ENCODE data around the gene CCDC136. TPM values are rescaled to one million over a fixed set of nuclear protein-coding genes. Genes with fewer than 3 reads are reported as not detected.

The CCDC136 gene
- polyA plus RNA-seq, 1 of the 3 experiments (the other 2 are of a cell fraction): 48.4 TPM

GRCh38 chr7:128812514-128813168, 20.9 kb downstream of the CCDC136 start:
- no peaks in the 10 kb centered on the region for H3F3A ChIP-seq (replicated peaks; ENCODE audit: insufficient read depth)
- POLR2A ChIA-PET: interaction anchor here (0.8 to 1.1 kb wide), 3 partner anchors 11 to 55 kb away, joined by 3 to 5 read pairs (median 4); no protein-coding TSS in a partner anchor
- whole genome bisulfite sequencing (ENCODE audit: low lambda C conversion rate): 92% methylated on average over 11 of the region's 11 CpGs
- no peaks in the 10 kb centered on the region for H4K20me1 ChIP-seq (ENCODE audit: insufficient read depth)
- H3K27ac ChIP-seq (ENCODE audit: low read depth in 2 of 2, low read length in 1 of 2): no peak overlapping the region
- DNase-seq: no peak
- H3K9ac ChIP-seq: no peak overlapping the region
- H2AFZ ChIP-seq (ENCODE audit: low read depth): no peak overlapping the region
- H3K79me2 ChIP-seq (ENCODE audit: insufficient read depth): no peaks in the 10 kb centered on the region
- no peaks in the 10 kb centered on the region for H3K27me3 ChIP-seq (ENCODE audit: insufficient read depth)
- no peak for TF ChIP-seq IRF3 (IDR thresholded peaks at IDR 0.05; ENCODE audit: low read depth, low read length)
- no peak for TF ChIP-seq REST (IDR thresholded peaks at IDR 0.05; ENCODE audit: low read depth, low read length)
- TF ChIP-seq RXRA (IDR thresholded peaks at IDR 0.05; ENCODE audit: borderline replicate concordance, low read depth): no peak
- no peak for TF ChIP-seq FOSL2 (IDR thresholded peaks at IDR 0.05; ENCODE audit: borderline replicate concordance, low read depth)
- TF ChIP-seq POLR2AphosphoS5 (IDR thresholded peaks at IDR 0.05; ENCODE audit: low read depth, low read length): no peak
- no peak for TF ChIP-seq YY1 (IDR thresholded peaks at IDR 0.05; ENCODE audit: low read depth)
- TF ChIP-seq RAD21 (IDR thresholded peaks at IDR 0.05; ENCODE audit: low read length): no peak
- H3K4me3 ChIP-seq (ENCODE audit: low read depth in 2 of 2, low read length in 1 of 2): no peak overlapping the region
- H3K4me2 ChIP-seq: no peak overlapping the region
- H3K4me1 ChIP-seq (ENCODE audit: control insufficient read depth in 1 of 2, insufficient read depth in 2 of 2, low read depth in 1 of 2, low read length in 1 of 2): peaks cover 8 to 13% of the 10 kb centered on the region in 2 experiments; a peak in 2 of 4 replicates
- no peaks in the 10 kb centered on the region for H3K9me2 ChIP-seq
- H3K36me3 ChIP-seq (replicated peaks in 1 of 2; ENCODE audit: control insufficient read depth in 1 of 2, insufficient read depth in 2 of 2, low read length in 1 of 2): peaks cover 17 to 18% of the 10 kb centered on the region in 2 experiments
- CTCF ChIA-PET: interaction anchor here (1.3 kb wide), 1 partner anchor 11 kb away, joined by 3 read pairs; no protein-coding TSS in a partner anchor
- H3K9me3 ChIP-seq: no peaks in the 10 kb centered on the region

GRCh38 chr7:128814499-128814898, 22.7 kb downstream of the CCDC136 start:
- H3K27me3 ChIP-seq (ENCODE audit: insufficient read depth): no peaks in the 10 kb centered on the region
- peaks cover 13 to 19% of the 10 kb centered on the region in 2 experiments; a peak in 2 of 4 replicates for H3K4me1 ChIP-seq (ENCODE audit: control insufficient read depth in 1 of 2, insufficient read depth in 2 of 2, low read depth in 1 of 2, low read length in 1 of 2)
- no peak overlapping the region for H2AFZ ChIP-seq (ENCODE audit: low read depth)
- DNase-seq: no peak
- no peak overlapping the region for H3K27ac ChIP-seq (ENCODE audit: low read depth in 2 of 2, low read length in 1 of 2)
- ChIA-PET POLR2A (interaction anchor here (0.6 to 2.0 kb wide), 3 partner anchors 9 to 17 kb away, joined by 3 to 4 read pairs (median 4); no protein-coding TSS in a partner anchor), CTCF (interaction anchor here (0.9 to 1.4 kb wide), 7 partner anchors 10 to 388 kb away, joined by 3 to 5 read pairs (median 3); no protein-coding TSS in a partner anchor)
- no peaks in the 10 kb centered on the region for H3K9me3 ChIP-seq
- H3K79me2 ChIP-seq (ENCODE audit: insufficient read depth): no peaks in the 10 kb centered on the region
- no peaks in the 10 kb centered on the region for H3K9me2 ChIP-seq
- H3F3A ChIP-seq (replicated peaks; ENCODE audit: insufficient read depth): no peaks in the 10 kb centered on the region
- no peak overlapping the region for H3K4me2 ChIP-seq
- WGBS (ENCODE audit: low lambda C conversion rate): 85% methylated on average over 6 of the region's 6 CpGs
- no peak for TF ChIP-seq REST (IDR thresholded peaks at IDR 0.05; ENCODE audit: low read depth, low read length)
- TF ChIP-seq YY1 (IDR thresholded peaks at IDR 0.05; ENCODE audit: low read depth): no peak
- TF ChIP-seq MAX (IDR thresholded peaks at IDR 0.05; ENCODE audit: low read depth): no peak
- TF ChIP-seq FOXJ3 (CRISPR knock-in tag; IDR thresholded peaks at IDR 0.05): no peak
- TF ChIP-seq FOSL2 (IDR thresholded peaks at IDR 0.05; ENCODE audit: borderline replicate concordance, low read depth): no peak
- no peak for TF ChIP-seq POLR2AphosphoS5 (IDR thresholded peaks at IDR 0.05; ENCODE audit: low read depth, low read length)
- TF ChIP-seq TCF12 (IDR thresholded peaks at IDR 0.05): no peak
- TF ChIP-seq CHD2 (IDR thresholded peaks at IDR 0.05; ENCODE audit: low read length, partially characterized antibody): no peak
- TF ChIP-seq PBX3 (IDR thresholded peaks at IDR 0.05): no peak
- no peak overlapping the region for H3K4me3 ChIP-seq (ENCODE audit: low read depth in 2 of 2, low read length in 1 of 2)
- H3K9ac ChIP-seq: no peak overlapping the region
- H4K20me1 ChIP-seq (ENCODE audit: insufficient read depth): no peaks in the 10 kb centered on the region
- peaks cover 6 to 11% of the 10 kb centered on the region in 2 experiments for H3K36me3 ChIP-seq (replicated peaks in 1 of 2; ENCODE audit: control insufficient read depth in 1 of 2, insufficient read depth in 2 of 2, low read length in 1 of 2)
